Measurements from ENCODE around the gene GPR143.

- TF ChIP-seq CTCF (conservative IDR thresholded peaks at IDR 0.05; ENCODE audit: low read depth, low read length) (0 out of 2 replicates have a peak, but pooled peaks have one; percentile 18), EZH2 (IDR thresholded peaks at IDR 0.05; ENCODE audit: borderline replicate concordance, low read depth, low read length, poor library complexity, severe bottlenecking) (no peak)
Observed at GRCh38 chrX:9700555-9700954, 65.1 kb downstream of the GPR143 start.

All from A673 (cell line).